Common myeloid progenitor, CD34-positive (primary cell): ENCODE data around the gene GATAD2A.

ENCODE experiments used
- CTCF ChIA-PET: fragments of 350-600 bp; sonication (Branson Sonifier 250); formaldehyde crosslinking; loops from one replicate; lab custom pipeline; 2021; ENCODE audit warnings: antibody characterized with exemption; lab: Charles Lee
- POLR2A ChIA-PET: fragments of 350-600 bp; sonication (Branson Sonifier 250); formaldehyde crosslinking; loops from one replicate; lab custom pipeline; 2021; ENCODE audit warnings: antibody characterized with exemption; lab: Charles Lee
- DNase-seq, 3 donors: peaks; one replicate each; pipeline versions ENCODE4 v3.0.0 to v3.0.0-alpha.2; 2013
- H3K27ac ChIP-seq, 2 experiments: 1 replicate in 1 of 2; 2 replicates in 1 of 2; pipeline ENCODE4 v1.7.0; 2013; ENCODE audit warnings: inconsistent platforms in 2 of 2, low read length in 2 of 2, mild to moderate bottlenecking in 2 of 2, low read depth in 1 of 2, moderate library complexity in 1 of 2; ENCODE audit not compliant: severe bottlenecking in 2 of 2, insufficient read depth in 1 of 2, poor library complexity in 1 of 2
- H3K27me3 ChIP-seq, 5 experiments: replicated peaks in 2 of 5; 1 replicate in 3 of 5; 2 replicates in 2 of 5; pipeline versions ENCODE4 v1.6.1 to v1.7.0; 2013; ENCODE audit warnings: low read length in 4 of 5, mild to moderate bottlenecking in 2 of 5, moderate library complexity in 2 of 5, inconsistent platforms in 1 of 5; ENCODE audit not compliant: insufficient read depth in 5 of 5, control insufficient read depth in 4 of 5
- H3K36me3 ChIP-seq, 4 experiments: 1 replicate in 2 of 4; 2 replicates in 2 of 4; pipeline versions ENCODE4 v1.6.1 to v1.7.0; 2013; ENCODE audit warnings: low read length in 3 of 4, control low read depth in 1 of 4, mild to moderate bottlenecking in 1 of 4; ENCODE audit not compliant: control insufficient read depth in 4 of 4, insufficient read depth in 4 of 4
- H3K4me1 ChIP-seq, 4 experiments: 1 replicate in 3 of 4; 2 replicates in 1 of 4; pipeline versions ENCODE4 v1.6.1 to v1.7.1; 2013; ENCODE audit warnings: low read length in 3 of 4, mild to moderate bottlenecking in 3 of 4, control low read depth in 1 of 4, inconsistent platforms in 1 of 4, moderate library complexity in 1 of 4; ENCODE audit not compliant: control insufficient read depth in 4 of 4, insufficient read depth in 4 of 4; ENCODE audit errors: control extremely low read depth in 1 of 4
- H3K4me3 ChIP-seq, 7 experiments: 1 replicate in 4 of 7; 2 replicates in 3 of 7; pipeline versions ENCODE4 v1.5.1 to v1.7.0; 2013; ENCODE audit warnings: mild to moderate bottlenecking in 7 of 7, low read length in 6 of 7, moderate library complexity in 6 of 7, inconsistent platforms in 2 of 7, low read depth in 2 of 7, control low read depth in 1 of 7; ENCODE audit not compliant: insufficient read depth in 4 of 7, control insufficient read depth in 1 of 7; ENCODE audit errors: extremely low read depth in 1 of 7
- H3K9me3 ChIP-seq, 5 experiments: 1 replicate in 4 of 5; 2 replicates in 1 of 5; pipeline versions ENCODE4 v1.6.1 to v1.7.1; 2013; ENCODE audit warnings: low read length in 4 of 5, mild to moderate bottlenecking in 2 of 5, inconsistent platforms in 1 of 5, low read depth in 1 of 5, moderate library complexity in 1 of 5; ENCODE audit not compliant: control insufficient read depth in 4 of 5, insufficient read depth in 2 of 5; ENCODE audit errors: control extremely low read depth in 1 of 5
- WGBS: methylation state at CpG from one replicate; pipeline ENCODE4 v1.1.5; 2013; ENCODE audit not compliant: insufficient coverage; 5-methylcytosine and 5-hydroxymethylcytosine counted together

The GATAD2A gene

GRCh38 chr19:19515642-19516519, 110.4 kb downstream of the GATAD2A start, which contains the start of gene NDUFA13:
Gene NDUFA13 (plus strand): TSS chr19:19516225. CDS start chr19:19516239, 14 bp downstream.
- POLR2A ChIA-PET, result no interaction called here
- H3K4me1 ChIP-seq, result peaks cover 0 to 25% (median 18%) of the 10 kb centered on the region in 4 experiments
- peaks cover 0 to 18% (median 14%) of the 10 kb centered on the region in 4 experiments for H3K36me3 ChIP-seq
- 9% methylated on average over 61 of the region's 61 CpGs for WGBS
- H3K9me3 ChIP-seq, result peaks cover 0 to 3% (median 0%) of the 10 kb centered on the region in 5 experiments
- no peaks in the 10 kb centered on the region for H3K27me3 ChIP-seq
- CTCF ChIA-PET, result interaction anchor here (0.6 to 2.1 kb wide), 4 partner anchors 11 to 128 kb away, joined by 3 to 5 read pairs (median 4); partner anchors contain the start of gene GMIP
- H3K27ac ChIP-seq, result peak within 1 kb of the TSS; percentile 64 to 85
- peak within 1 kb of the TSS; percentile 66 to 96 (median 93) for H3K4me3 ChIP-seq
- DNase-seq, result peak; percentile 90 to 95 (median 93)

- CTCF ChIA-PET, result interaction anchor here (1.0 kb wide), 1 partner anchor 12 kb away, joined by 5 read pairs; the partner anchor contains the start of gene YJEFN3
- POLR2A ChIA-PET, result no interaction called here
- 97% methylated on average over 8 of the region's 10 CpGs for WGBS
Measured at GRCh38 chr19:19517235-19517619, 111.8 kb downstream of the GATAD2A start.

GRCh38 chr19:19520989-19521388, 115.5 kb downstream of the GATAD2A start:
- peaks cover 0 to 36% (median 13%) of the 10 kb centered on the region in 4 experiments for H3K4me1 ChIP-seq
- no peak overlapping the region for H3K27ac ChIP-seq
- peaks cover 3 to 35% (median 26%) of the 10 kb centered on the region in 4 experiments for H3K36me3 ChIP-seq
- WGBS, result 25% methylated on average over 1 of the region's 6 CpGs
- H3K27me3 ChIP-seq, result no peaks in the 10 kb centered on the region
- CTCF ChIA-PET, result interaction anchor here (3.2 kb wide), 1 partner anchor 11 kb away, joined by 11 read pairs; no protein-coding TSS in a partner anchor
- no peak overlapping the region for H3K4me3 ChIP-seq
- no peaks in the 10 kb centered on the region for H3K9me3 ChIP-seq
- POLR2A ChIA-PET, result no interaction called here
- DNase-seq, result no peak

More at GRCh38 chr19:19517235-19517619, 111.8 kb downstream of the GATAD2A start:
- peaks cover 0 to 25% (median 18%) of the 10 kb centered on the region in 4 experiments for H3K4me1 ChIP-seq
- H3K4me3 ChIP-seq, result peak overlapping the region in 3 of 7 experiments; percentile 93 to 96 (median 95)
- no peaks in the 10 kb centered on the region for H3K27me3 ChIP-seq
- H3K9me3 ChIP-seq, result peaks cover 0 to 3% (median 0%) of the 10 kb centered on the region in 5 experiments
- H3K36me3 ChIP-seq, result peaks cover 0 to 21% (median 15%) of the 10 kb centered on the region in 4 experiments
- H3K27ac ChIP-seq, result no peak overlapping the region
- no peak for DNase-seq

GRCh38 chr19:19523177-19523576, 117.7 kb downstream of the GATAD2A start:
- peaks cover 0 to 39% (median 8%) of the 10 kb centered on the region in 4 experiments for H3K4me1 ChIP-seq
- 100% methylated on average over 3 of the region's 3 CpGs for WGBS
- no peak overlapping the region for H3K4me3 ChIP-seq
- POLR2A ChIA-PET, result no interaction called here
- DNase-seq, result no peak
- CTCF ChIA-PET, result interaction anchor here (3.2 kb wide), 1 partner anchor 9 kb away, joined by 11 read pairs; no protein-coding TSS in a partner anchor
- H3K9me3 ChIP-seq, result no peaks in the 10 kb centered on the region
- no peaks in the 10 kb centered on the region for H3K27me3 ChIP-seq
- no peak overlapping the region for H3K27ac ChIP-seq
- H3K36me3 ChIP-seq, result peaks cover 3 to 48% (median 35%) of the 10 kb centered on the region in 4 experiments

GRCh38 chr19:19524053-19524452, 118.6 kb downstream of the GATAD2A start:
- Histone ChIP-seq H3K27ac (no peak overlapping the region), H3K27me3 (no peaks in the 10 kb centered on the region), H3K36me3 (peaks cover 3 to 56% (median 39%) of the 10 kb centered on the region in 4 experiments), H3K4me3 (peak overlapping the region in 1 of 7 experiments; percentile 3), H3K4me1 (peaks cover 0 to 39% (median 8%) of the 10 kb centered on the region in 4 experiments), H3K9me3 (no peaks in the 10 kb centered on the region)
- 82% methylated on average over 5 of the region's 7 CpGs for WGBS
- ChIA-PET POLR2A (no interaction called here), CTCF (interaction anchor here (1.2 to 3.2 kb wide), 2 partner anchors 8 to 12 kb away, joined by 3 to 11 read pairs; no protein-coding TSS in a partner anchor)
- no peak for DNase-seq

- H3K27ac ChIP-seq, result peak overlapping the region in 1 of 2 experiments; percentile 14
- DNase-seq, result no peak
- H3K27me3 ChIP-seq, result no peaks in the 10 kb centered on the region
- no peak overlapping the region for H3K4me3 ChIP-seq
- WGBS, result 95% methylated on average over 23 of the region's 23 CpGs
- H3K4me1 ChIP-seq, result peaks cover 0 to 39% (median 8%) of the 10 kb centered on the region in 4 experiments
- H3K9me3 ChIP-seq, result no peaks in the 10 kb centered on the region
- ChIA-PET CTCF (no interaction called here), POLR2A (interaction anchor here (0.5 kb wide), 1 partner anchor 322 kb away, joined by 3 read pairs; no protein-coding TSS in a partner anchor)
- H3K36me3 ChIP-seq, result peaks cover 3 to 51% (median 31%) of the 10 kb centered on the region in 4 experiments
Measured at GRCh38 chr19:19525611-19526380, 120.3 kb downstream of the GATAD2A start.
